ENCODE data around the gene CYLD. TPM values are rescaled to one million over a fixed set of nuclear protein-coding genes. Genes with fewer than 3 reads are reported as not detected.
A peak's percentile ranks its signal among the peaks of the same experiment; 100 is the strongest.

The CYLD gene
- total and polyA plus RNA-seq, 4 experiments from 2014 or later = 206 to 299 (median 274) TPM

GRCh38 chr16:50696126-50696525, 45.8 kb upstream of the CYLD start:
- intact Hi-C loops (cut with micrococcal nuclease) = loop anchor here (1.0 kb wide), 1 partner anchor 11 kb away; no protein-coding TSS in a partner anchor
- peak overlapping the region; percentile 0 to 96 (median 82) for H3K4me3 Mint-ChIP-seq
- Histone ChIP-seq H3K4me3 (ENCODE audit: low read length in 2 of 2) (peak overlapping the region; percentile 48 to 89), H3K27ac (ENCODE audit: low read depth, low read length) (peak overlapping the region; percentile 88), H3K36me3 (ENCODE audit: insufficient read depth, low read length) (no peaks in the 10 kb centered on the region), H3K9me3 (ENCODE audit: control insufficient read depth in 1 of 2, low read length in 2 of 2) (no peaks in the 10 kb centered on the region), H3K27me3 (ENCODE audit: insufficient read depth, low read length) (no peaks in the 10 kb centered on the region), H3K4me1 (ENCODE audit: insufficient read depth, low read length) (peaks cover 79% of the 10 kb centered on the region)
- POLR2A ChIA-PET (ENCODE audit: partially characterized antibody) = interaction anchor here (0.8 to 8.8 kb wide), 8 partner anchors 14 to 85 kb away, joined by 3 to 226 read pairs (median 12); partner anchors contain the start of genes CYLD and SNX20
- CTCF ChIA-PET (ENCODE audit: partially characterized antibody) = interaction anchor here (0.9 to 5.2 kb wide), 10 partner anchors 10 to 671 kb away, joined by 3 to 28 read pairs (median 4); partner anchors contain the start of genes CNEP1R1 and SNX20
- H3K9me3 Mint-ChIP-seq = peaks cover 0 to 3% (median 0%) of the 10 kb centered on the region in 8 donors
- H3K27me3 Mint-ChIP-seq = no peaks in the 10 kb centered on the region
- H3K27ac Mint-ChIP-seq = peak overlapping the region; percentile 85 to 99 (median 95)
- peaks cover 60 to 88% (median 76%) of the 10 kb centered on the region in 4 donors for H3K4me1 Mint-ChIP-seq
- peak in 1 of 5 donors; percentile 42 for DNase-seq
- peaks cover 4 to 19% of the 10 kb centered on the region in 2 donors for H3K36me3 Mint-ChIP-seq

DNA sequence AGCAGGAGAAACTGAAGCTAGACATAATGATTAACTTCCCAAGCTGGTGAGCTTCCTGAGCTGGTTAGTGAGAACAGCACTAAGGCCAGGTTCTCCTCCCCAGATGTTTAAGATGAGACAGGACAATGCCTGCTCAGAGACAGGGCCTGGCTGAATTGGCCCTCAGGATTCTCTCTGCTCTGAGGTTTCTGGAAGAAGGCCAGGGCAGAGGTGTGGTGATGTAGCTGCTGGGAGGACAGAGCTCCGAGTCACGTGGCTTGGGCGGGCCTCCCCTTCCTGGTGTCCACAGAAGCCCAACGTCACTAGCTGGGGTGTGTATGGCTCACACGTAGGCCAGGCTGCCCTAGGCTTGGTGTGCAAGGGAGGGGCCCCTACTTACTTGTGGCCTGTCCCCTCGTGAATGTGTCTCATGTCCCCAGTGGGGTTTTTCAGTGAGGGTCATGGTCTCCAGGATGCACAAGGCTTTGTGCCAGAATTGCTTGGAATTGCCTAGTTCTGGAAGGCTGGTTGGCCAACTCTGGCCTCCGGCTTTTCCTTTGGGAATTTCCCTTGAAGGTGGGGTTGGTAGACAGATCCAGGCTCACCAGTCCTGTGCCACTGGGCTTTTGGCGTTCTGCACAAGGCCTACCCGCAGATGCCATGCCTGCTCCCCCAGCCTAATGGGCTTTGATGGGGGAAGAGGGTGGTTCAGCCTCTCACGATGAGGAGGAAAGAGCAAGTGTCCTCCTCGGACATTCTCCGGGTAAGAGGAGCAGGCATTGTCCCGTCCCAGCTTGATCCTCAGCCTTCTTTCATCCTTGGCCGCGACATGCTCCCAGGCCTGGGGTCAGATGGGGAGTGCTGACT, 45.1 kb upstream of the CYLD start:
- Histone ChIP-seq H3K36me3 (ENCODE audit: insufficient read depth, low read length) (no peaks in the 10 kb centered on the region), H3K4me1 (ENCODE audit: insufficient read depth, low read length) (peaks cover 79% of the 10 kb centered on the region), H3K27ac (ENCODE audit: low read depth, low read length) (peak overlapping the region; percentile 88), H3K9me3 (ENCODE audit: control insufficient read depth in 1 of 2, low read length in 2 of 2) (no peaks in the 10 kb centered on the region), H3K4me3 (ENCODE audit: low read length in 2 of 2) (peak overlapping the region; percentile 48 to 89), H3K27me3 (ENCODE audit: insufficient read depth, low read length) (no peaks in the 10 kb centered on the region)
- Mint-ChIP-seq H3K9me3 (peaks cover 0 to 4% (median 0%) of the 10 kb centered on the region in 8 donors), H3K4me3 (peak overlapping the region; percentile 87 to 96 (median 93)), H3K36me3 (peaks cover 6 to 19% of the 10 kb centered on the region in 2 donors), H3K27me3 (no peaks in the 10 kb centered on the region), H3K4me1 (peaks cover 60 to 93% (median 81%) of the 10 kb centered on the region in 4 donors), H3K27ac (peak overlapping the region; percentile 85 to 99 (median 95))
- intact Hi-C loops (cut with micrococcal nuclease) = loop anchor here (1.0 kb wide), 1 partner anchor 11 kb away; no protein-coding TSS in a partner anchor
- ChIA-PET CTCF (ENCODE audit: partially characterized antibody) (interaction anchor here (0.9 to 5.2 kb wide), 14 partner anchors 11 to 672 kb away, joined by 3 to 28 read pairs (median 4); partner anchors contain the start of genes CNEP1R1 and SNX20), POLR2A (ENCODE audit: partially characterized antibody) (interaction anchor here (0.8 to 8.8 kb wide), 12 partner anchors 12 to 84 kb away, joined by 3 to 226 read pairs (median 6); partner anchors contain the start of genes CYLD and SNX20)
- peak; percentile 67 to 90 (median 71) for DNase-seq

GRCh38 chr16:50697421-50697715, 44.5 kb upstream of the CYLD start:
- H3K9me3 Mint-ChIP-seq = peaks cover 0 to 2% (median 0%) of the 10 kb centered on the region in 8 donors
- peak overlapping the region; percentile 48 to 89 for H3K4me3 ChIP-seq (ENCODE audit: low read length in 2 of 2)

GRCh38 chr16:50697881-50698767, 43.8 kb upstream of the CYLD start:
- ChIA-PET POLR2A (ENCODE audit: partially characterized antibody) (interaction anchor here (0.8 to 8.8 kb wide), 10 partner anchors 10 to 57 kb away, joined by 3 to 226 read pairs (median 12); partner anchors contain the start of genes CYLD and SNX20), CTCF (ENCODE audit: partially characterized antibody) (interaction anchor here (1.0 to 5.2 kb wide), 12 partner anchors 12 to 673 kb away, joined by 3 to 28 read pairs (median 5); partner anchors contain the start of genes CNEP1R1 and SNX20)
- H3K27ac ChIP-seq (ENCODE audit: low read depth, low read length) = peak overlapping the region; percentile 88
- peaks cover 82% of the 10 kb centered on the region for H3K4me1 ChIP-seq (ENCODE audit: insufficient read depth, low read length)
- no peaks in the 10 kb centered on the region for H3K27me3 Mint-ChIP-seq
- H3K36me3 Mint-ChIP-seq = peaks cover 9 to 25% of the 10 kb centered on the region in 2 donors
- H3K4me3 Mint-ChIP-seq = peak overlapping the region; percentile 87 to 96 (median 93)
- peak; percentile 47 to 77 (median 57) for DNase-seq
- peak overlapping the region; percentile 48 to 89 for H3K4me3 ChIP-seq (ENCODE audit: low read length in 2 of 2)
- H3K27ac Mint-ChIP-seq = peak overlapping the region; percentile 85 to 99 (median 95)
- peaks cover 50 to 91% (median 83%) of the 10 kb centered on the region in 4 donors for H3K4me1 Mint-ChIP-seq
- H3K27me3 ChIP-seq (ENCODE audit: insufficient read depth, low read length) = no peaks in the 10 kb centered on the region
- no peaks in the 10 kb centered on the region for H3K36me3 ChIP-seq (ENCODE audit: insufficient read depth, low read length)
- H3K9me3 Mint-ChIP-seq = peaks cover 0 to 2% (median under 1%) of the 10 kb centered on the region in 8 donors
- H3K9me3 ChIP-seq (ENCODE audit: control insufficient read depth in 1 of 2, low read length in 2 of 2) = no peaks in the 10 kb centered on the region
- intact Hi-C loops (cut with micrococcal nuclease) = loop anchor here (1.0 to 2.0 kb wide), 2 partner anchors 43 to 49 kb away; no protein-coding TSS in a partner anchor

More at GRCh38 chr16:50697421-50697715, 44.5 kb upstream of the CYLD start:
- peaks cover 7 to 20% of the 10 kb centered on the region in 2 donors for H3K36me3 Mint-ChIP-seq
- POLR2A ChIA-PET (ENCODE audit: partially characterized antibody) = interaction anchor here (1.2 to 8.8 kb wide), 10 partner anchors 11 to 49 kb away, joined by 3 to 226 read pairs (median 12); partner anchors contain the start of genes CYLD and SNX20
- H3K4me3 Mint-ChIP-seq = peak overlapping the region; percentile 87 to 96 (median 93)
- no peaks in the 10 kb centered on the region for H3K9me3 ChIP-seq (ENCODE audit: control insufficient read depth in 1 of 2, low read length in 2 of 2)
- no peaks in the 10 kb centered on the region for H3K36me3 ChIP-seq (ENCODE audit: insufficient read depth, low read length)
- CTCF ChIA-PET (ENCODE audit: partially characterized antibody) = interaction anchor here (1.0 to 5.2 kb wide), 16 partner anchors 11 to 672 kb away, joined by 3 to 28 read pairs (median 4); partner anchors contain the start of genes CNEP1R1 and SNX20
- peaks cover 82% of the 10 kb centered on the region for H3K4me1 ChIP-seq (ENCODE audit: insufficient read depth, low read length)
- no peak for DNase-seq
- peaks cover 57 to 92% (median 82%) of the 10 kb centered on the region in 4 donors for H3K4me1 Mint-ChIP-seq
- no peaks in the 10 kb centered on the region for H3K27me3 ChIP-seq (ENCODE audit: insufficient read depth, low read length)
- peak overlapping the region; percentile 85 to 99 (median 95) for H3K27ac Mint-ChIP-seq
- no peaks in the 10 kb centered on the region for H3K27me3 Mint-ChIP-seq
- intact Hi-C loops (cut with micrococcal nuclease) = no loop called here
- peak overlapping the region; percentile 88 for H3K27ac ChIP-seq (ENCODE audit: low read depth, low read length)

DNA sequence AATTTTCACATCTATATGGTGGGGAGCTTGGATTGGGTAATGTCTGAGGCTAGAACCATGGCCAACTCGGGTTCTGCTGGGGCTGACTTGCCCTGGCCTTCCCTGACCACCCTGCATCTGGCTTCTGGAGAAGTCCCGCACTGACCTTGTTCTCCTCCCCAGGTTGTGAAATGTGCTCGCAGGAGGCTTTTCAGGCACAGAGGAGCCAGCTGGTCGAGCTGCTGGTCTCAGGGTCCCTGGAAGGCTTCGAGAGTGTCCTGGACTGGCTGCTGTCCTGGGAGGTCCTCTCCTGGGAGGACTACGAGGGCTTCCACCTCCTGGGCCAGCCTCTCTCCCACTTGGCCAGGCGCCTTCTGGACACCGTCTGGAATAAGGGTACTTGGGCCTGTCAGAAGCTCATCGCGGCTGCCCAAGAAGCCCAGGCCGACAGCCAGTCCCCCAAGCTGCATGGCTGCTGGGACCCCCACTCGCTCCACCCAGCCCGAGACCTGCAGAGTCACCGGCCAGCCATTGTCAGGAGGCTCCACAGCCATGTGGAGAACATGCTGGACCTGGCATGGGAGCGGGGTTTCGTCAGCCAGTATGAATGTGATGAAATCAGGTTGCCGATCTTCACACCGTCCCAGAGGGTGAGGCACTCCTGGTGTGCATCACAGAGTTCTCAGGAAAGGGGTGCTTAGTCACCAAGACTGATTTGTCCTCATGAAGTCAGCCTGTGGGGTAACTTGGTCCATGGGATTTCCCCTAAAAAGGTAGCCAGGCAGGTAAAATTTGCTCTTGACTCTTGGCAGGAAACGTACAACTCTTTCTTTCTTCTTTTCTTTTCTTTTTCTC, 42.3 kb upstream of the CYLD start:
- CTCF ChIA-PET (ENCODE audit: partially characterized antibody) = interaction anchor here (0.8 to 1.8 kb wide), 5 partner anchors 18 to 106 kb away, joined by 3 to 6 read pairs (median 3); partner anchors contain the start of gene SNX20
- Histone ChIP-seq H3K9me3 (ENCODE audit: control insufficient read depth in 1 of 2, low read length in 2 of 2) (peaks cover 3 to 10% of the 10 kb centered on the region in 2 donors), H3K4me3 (ENCODE audit: low read length in 2 of 2) (no peak overlapping the region), H3K27ac (ENCODE audit: low read depth, low read length) (peak overlapping the region; percentile 88), H3K4me1 (ENCODE audit: insufficient read depth, low read length) (peaks cover 74% of the 10 kb centered on the region), H3K36me3 (ENCODE audit: insufficient read depth, low read length) (no peaks in the 10 kb centered on the region), H3K27me3 (ENCODE audit: insufficient read depth, low read length) (no peaks in the 10 kb centered on the region)
- no peaks in the 10 kb centered on the region for H3K27me3 Mint-ChIP-seq
- H3K4me3 Mint-ChIP-seq = peak overlapping the region in 7 of 8 donors; percentile 49 to 96 (median 90)
- peak overlapping the region; percentile 85 to 97 (median 95) for H3K27ac Mint-ChIP-seq
- H3K9me3 Mint-ChIP-seq = peaks cover 0 to 15% (median 11%) of the 10 kb centered on the region in 8 donors
- intact Hi-C loops (cut with micrococcal nuclease) = loop anchor here (2.0 kb wide), 1 partner anchor 47 kb away; no protein-coding TSS in a partner anchor
- peaks cover 42 to 87% (median 77%) of the 10 kb centered on the region in 4 donors for H3K4me1 Mint-ChIP-seq
- peak in 1 of 5 donors; percentile 89 for DNase-seq
- peaks cover 18 to 30% of the 10 kb centered on the region in 2 donors for H3K36me3 Mint-ChIP-seq
- POLR2A ChIA-PET (ENCODE audit: partially characterized antibody) = interaction anchor here (1.2 to 8.8 kb wide), 5 partner anchors 17 to 47 kb away, joined by 3 to 226 read pairs (median 40); partner anchors contain the start of genes CYLD and SNX20
